Putamen (tissue), 1 donor: Measurements from ENCODE around the gene C18orf54.
"Not testable (repeated sequence)": the region's sequence is repeated elsewhere in the genome, so short reads cannot be mapped to it uniquely, and the experiment has no call there.

ENCODE experiments used
- DNase-seq: peaks from one replicate; pipeline ENCODE4 v3.0.0-alpha.2; 2016; ENCODE audit warnings: low spot score

Gene C18orf54

DNA sequence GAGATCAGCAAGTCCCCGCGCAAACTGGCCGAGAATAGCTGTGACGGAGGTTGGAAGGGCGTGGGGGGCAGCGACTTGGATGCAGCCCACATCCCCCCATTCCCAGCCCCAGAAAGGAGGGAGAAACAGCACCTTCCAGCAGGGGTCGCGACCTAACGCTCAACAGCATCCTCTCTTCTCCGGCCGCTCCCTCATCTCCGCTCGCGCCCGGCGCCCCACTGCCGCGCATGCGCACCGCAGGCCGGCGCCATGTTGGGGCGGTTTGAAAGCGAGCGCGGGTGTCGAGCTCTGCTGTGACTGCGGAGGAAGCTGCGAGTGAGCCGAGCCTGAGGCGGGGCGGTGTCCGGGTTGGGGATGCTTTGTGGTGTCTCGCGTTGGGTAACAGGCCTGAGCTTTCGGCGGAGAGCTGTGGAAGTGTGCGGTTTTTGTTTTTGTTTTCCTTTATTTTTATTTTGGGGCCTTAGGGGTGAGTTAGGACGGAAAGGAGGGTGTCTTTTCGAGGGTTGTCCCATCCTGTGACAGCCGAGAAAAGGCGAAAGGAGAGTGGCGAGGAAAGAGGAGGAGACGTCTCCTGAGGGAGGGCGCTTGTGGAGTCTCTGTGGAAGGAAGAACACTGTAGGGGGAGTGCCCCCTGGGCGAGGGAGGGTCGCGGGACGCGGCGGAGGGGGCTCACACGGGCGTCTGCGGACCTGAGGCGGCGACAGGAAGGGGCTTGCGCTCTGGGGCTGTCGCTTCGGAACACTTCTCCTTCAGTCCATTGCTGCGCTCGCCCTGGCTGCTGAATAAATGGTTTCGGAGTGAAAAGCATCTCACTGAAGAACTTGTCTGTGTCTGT, at the start of gene C18orf54, which contains the start of gene STARD6:
C18orf54 (plus strand) TSS at position 247 of the 835 bp plus-strand sequence. CDS start 2,667 bp downstream, outside the sequence.
STARD6 (minus strand) TSS at position 199 of the 835 bp plus-strand sequence. CDS start 3,285 bp downstream, outside the sequence.
- peak; percentile 91 for DNase-seq

DNA sequence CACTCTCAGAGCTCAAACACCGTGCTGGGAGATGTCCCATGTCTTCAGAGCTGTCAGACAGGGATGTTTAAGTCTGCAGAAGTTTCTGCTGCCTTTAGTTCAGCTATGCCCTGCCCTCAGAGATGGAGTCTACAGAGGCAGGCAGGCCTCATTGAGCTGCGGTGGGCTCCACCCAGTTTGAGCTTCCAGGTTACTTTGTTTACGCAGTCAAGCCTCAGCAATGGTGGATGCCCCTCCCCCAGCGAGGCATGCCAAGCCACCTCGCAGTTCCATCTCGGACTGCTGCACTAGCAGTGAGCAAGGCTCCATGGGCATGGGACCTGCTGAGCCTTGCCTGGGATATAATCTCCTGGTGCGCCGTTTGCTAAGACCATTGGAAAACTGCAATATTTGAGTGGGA, 48.1 kb upstream of the C18orf54 start:
- DNase-seq: not testable (repeated sequence)

DNA sequence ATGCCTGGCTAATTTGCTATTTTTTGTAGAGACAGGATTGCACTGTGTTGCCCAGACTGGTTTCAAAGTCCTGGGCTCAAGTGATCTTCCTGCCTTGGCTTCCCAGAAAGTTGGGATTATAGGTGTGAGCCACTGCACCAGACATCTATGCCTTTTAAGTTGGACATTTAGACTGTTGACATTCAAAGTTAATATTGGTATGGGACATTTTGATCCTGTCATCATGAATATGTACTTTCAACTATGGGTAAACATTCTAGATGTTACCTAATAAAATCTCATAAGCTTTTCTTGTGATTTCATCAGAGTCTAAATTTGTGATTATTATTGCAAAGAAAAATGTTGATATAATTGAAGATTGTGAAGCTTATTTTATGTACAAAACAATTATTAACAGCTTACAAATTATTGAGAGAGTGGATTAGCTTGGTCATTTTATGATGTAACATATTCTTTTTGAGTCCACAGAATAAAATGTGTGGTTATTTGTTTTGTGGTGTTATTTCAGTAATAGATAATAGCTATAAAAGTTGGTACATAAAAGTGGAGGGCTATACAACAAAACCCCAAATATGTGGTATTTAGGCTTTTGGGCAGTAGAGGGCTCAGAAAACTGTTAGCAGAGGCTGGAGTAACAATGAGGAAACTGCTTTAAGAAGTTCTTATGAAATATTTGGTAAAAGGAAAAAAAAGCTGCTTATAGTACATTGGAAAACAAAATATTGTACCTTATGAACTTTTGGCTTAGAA, 41.5 kb upstream of the C18orf54 start:
- no peak for DNase-seq

GRCh38 chr18:54323561-54323960, 34.1 kb upstream of the C18orf54 start:
- no peak for DNase-seq

DNA sequence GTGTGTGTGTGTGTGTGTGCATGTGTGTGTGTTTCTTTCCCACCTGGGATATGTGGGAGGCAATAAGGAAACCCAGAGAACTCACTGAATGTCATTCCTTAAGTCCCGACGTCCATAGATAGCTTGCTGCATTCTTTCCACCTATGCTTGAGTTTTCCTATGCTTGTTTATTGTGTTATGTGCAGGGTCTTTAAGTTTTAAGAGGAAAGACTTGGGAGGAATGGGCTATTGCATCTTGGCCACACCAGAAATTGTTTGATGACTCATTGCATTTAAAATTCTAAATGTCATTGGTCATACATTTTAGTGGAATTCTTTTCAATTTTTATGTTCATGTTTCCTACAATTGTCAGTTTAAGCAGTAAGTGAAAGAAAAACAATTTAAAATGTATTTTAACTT, 33.7 kb upstream of the C18orf54 start:
- no peak for DNase-seq

GRCh38 chr18:54327818-54328217, 29.9 kb upstream of the C18orf54 start:
- DNase-seq: no peak

DNA sequence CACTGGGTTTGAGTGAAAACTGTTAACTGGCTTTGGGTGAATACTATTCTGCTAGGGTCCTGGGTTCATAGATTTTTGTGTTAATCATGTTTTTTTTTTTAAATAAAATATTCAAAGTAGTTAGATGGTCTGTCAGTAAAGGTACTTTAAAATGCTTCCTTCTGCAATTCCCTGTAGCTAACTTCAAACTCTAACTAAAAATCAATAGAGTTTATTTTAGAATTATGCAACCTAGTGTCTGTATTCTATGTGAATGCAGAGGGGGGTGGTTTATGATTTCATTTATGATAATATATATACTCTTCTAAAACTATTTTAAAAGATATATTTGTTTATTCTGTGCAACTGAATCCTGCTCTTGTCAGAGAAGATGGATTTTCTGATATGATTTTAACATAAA, 27.9 kb upstream of the C18orf54 start:
- DNase-seq: no peak

GRCh38 chr18:54330768-54331548, 26.7 kb upstream of the C18orf54 start:
- no peak for DNase-seq

- DNase-seq: no peak
Measured at GRCh38 chr18:54335638-54336173, 22.0 kb upstream of the C18orf54 start.

DNA sequence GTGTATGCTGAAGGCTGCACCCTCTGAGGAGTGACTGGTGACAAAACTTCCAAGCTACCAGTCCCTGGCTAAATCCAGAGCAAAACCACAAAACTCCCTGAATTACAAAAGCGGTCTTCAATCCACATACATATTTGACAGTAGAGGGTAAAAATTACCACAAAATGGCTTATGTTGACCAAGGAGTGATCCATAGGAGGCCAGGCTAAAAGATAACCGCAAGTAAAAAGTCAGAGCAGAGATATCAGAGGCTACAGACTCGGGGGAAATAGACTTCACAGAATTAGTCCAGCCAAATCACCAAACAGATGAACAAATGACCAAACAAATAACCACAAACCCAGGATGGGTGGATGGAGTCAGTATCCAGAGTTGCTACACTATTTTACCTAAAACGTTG, 19.5 kb upstream of the C18orf54 start:
- DNase-seq: no peak

- no peak for DNase-seq
Measured at GRCh38 chr18:54351186-54351585, 6.5 kb upstream of the C18orf54 start.

DNA sequence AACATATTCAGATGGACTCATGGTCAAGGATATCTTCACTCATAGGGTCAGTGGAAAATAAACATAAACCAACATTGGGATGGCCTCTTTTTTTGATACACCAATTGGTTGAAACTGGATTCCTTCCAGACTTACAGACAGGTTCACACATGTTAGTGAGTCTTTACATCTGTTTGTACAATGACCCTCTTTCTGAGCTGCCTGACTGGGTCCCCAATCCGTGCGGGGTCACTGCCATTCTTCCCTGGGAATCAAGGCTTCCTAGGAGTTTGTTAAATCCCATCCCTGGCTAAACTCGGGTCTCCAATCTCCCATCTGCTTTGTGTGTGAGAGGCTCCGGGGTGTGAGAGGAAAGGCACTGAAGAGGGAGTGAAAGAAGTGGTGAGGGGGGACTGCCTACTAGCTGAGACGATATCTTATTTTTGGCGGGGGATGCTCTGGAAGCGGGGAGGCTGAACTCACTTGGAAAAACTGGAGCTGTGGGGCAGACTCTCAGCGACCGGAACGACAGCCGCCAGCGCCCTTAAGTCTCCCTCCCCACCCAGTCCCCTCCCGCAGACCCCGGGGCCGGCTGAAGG, 535 bp upstream of the C18orf54 start:
- no peak for DNase-seq

- DNase-seq: peak; percentile 12
Measured at GRCh38 chr18:54358495-54359040, 862 bp downstream of the C18orf54 start.

- no peak for DNase-seq
Measured at GRCh38 chr18:54359233-54359632, 1.5 kb downstream of the C18orf54 start.

DNA sequence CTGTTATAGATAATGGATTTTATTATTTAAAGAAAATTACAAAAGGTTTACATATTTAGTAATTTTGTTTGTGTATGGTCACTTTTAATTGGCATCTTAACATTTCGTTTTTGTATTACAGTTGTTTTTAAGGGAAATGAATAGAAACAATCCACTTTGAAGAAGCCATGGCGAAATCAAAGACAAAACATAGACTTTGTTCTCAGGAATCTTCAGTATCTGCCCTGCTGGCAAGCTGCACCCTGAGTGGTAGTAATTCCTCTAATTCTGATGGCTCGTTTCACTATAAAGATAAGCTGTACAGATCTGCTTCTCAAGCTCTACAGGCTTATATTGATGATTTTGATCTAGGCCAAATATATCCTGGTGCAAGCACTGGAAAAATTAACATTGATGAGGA, 2.7 kb downstream of the C18orf54 start:
- DNase-seq: no peak

DNA sequence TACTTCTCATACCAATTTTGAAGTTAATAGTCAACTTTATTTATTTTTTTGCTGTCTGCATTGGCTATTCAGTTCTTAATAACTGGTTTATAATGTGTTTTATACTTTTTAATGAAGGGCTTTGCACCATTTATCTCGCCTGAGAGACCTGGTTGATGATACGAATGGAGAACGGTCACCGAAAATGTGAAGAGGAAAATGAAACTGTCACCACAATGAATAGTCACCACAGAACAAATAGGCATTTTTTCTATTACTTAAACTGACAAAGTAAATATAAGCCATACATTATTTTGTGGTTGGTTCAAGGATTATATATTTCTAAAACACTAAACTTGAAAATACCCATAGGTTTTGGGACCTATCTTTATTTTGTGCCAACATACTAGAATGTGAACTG, 20.4 kb downstream of the C18orf54 start:
- no peak for DNase-seq

DNA sequence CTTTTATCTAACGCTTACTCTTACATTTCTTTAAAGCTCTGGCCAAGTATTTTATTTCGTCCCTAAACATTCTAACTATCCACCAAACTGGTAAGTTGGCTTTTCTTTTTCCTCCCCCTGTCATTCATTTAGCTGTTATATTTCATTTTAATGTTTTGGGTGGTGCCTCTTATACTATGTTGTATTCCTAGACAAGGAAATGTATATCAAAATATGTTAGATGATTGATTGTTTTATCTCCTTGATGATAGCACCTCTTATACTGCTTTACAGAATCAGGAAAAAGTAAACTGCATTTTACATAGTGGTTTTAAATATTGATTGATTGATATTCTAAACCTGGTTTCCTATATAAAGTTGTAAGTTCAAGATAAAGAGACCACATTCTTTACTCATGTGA, 23.9 kb downstream of the C18orf54 start:
- DNase-seq: no peak

- no peak for DNase-seq
Measured at GRCh38 chr18:54382076-54382475, 24.4 kb downstream of the C18orf54 start.

GRCh38 chr18:54382733-54383252, 25.1 kb downstream of the C18orf54 start:
- DNase-seq: no peak

- no peak for DNase-seq
Measured at GRCh38 chr18:54386043-54386442, 28.3 kb downstream of the C18orf54 start.
